Germinal center (tissue), 1 donor: ENCODE data around the gene CELF3.
"Not testable (repeated sequence)": the region's sequence is repeated elsewhere in the genome, so short reads cannot be mapped to it uniquely, and the experiment has no call there.

Source experiments
- DNase-seq: peaks from one replicate; pipeline ENCODE4 v3.0.0; 2012; ENCODE audit warnings: mixed read lengths, low spot score

Gene CELF3

GRCh38 chr1:151716771-151717631 is at the start of gene CELF3:
CELF3 (minus strand) TSS chr1:151716803; CDS start chr1:151716020, 783 bp downstream.
- peak; percentile 20 for DNase-seq

GRCh38 chr1:151763990-151764389 is 47.4 kb upstream of the CELF3 start:
- DNase-seq = no peak

GRCh38 chr1:151762941-151763921 is 46.6 kb upstream of the CELF3 start, which contains the start of gene MRPL9:
MRPL9 (minus strand) TSS chr1:151763496; CDS start chr1:151763479, 17 bp downstream.
- peak; percentile 91 for DNase-seq

- no peak for DNase-seq
Measured at GRCh38 chr1:151760597-151761385, 44.2 kb upstream of the CELF3 start.

GRCh38 chr1:151759241-151759640 is 42.6 kb upstream of the CELF3 start:
- no peak for DNase-seq

- no peak for DNase-seq
Measured at GRCh38 chr1:151756291-151756690, 39.7 kb upstream of the CELF3 start.

- no peak for DNase-seq
Measured at GRCh38 chr1:151741516-151741915, 24.9 kb upstream of the CELF3 start.

GRCh38 chr1:151739590-151740355 is 23.2 kb upstream of the CELF3 start:
- DNase-seq = no peak

GRCh38 chr1:151737479-151737878 is 20.9 kb upstream of the CELF3 start:
- DNase-seq = no peak

- DNase-seq = no peak
Measured at GRCh38 chr1:151737026-151737425, 20.4 kb upstream of the CELF3 start.

GRCh38 chr1:151733995-151734394 is 17.4 kb upstream of the CELF3 start:
- DNase-seq = not testable (repeated sequence)

GRCh38 chr1:151733126-151733525 is 16.5 kb upstream of the CELF3 start:
- DNase-seq = no peak

GRCh38 chr1:151729966-151730291 is 13.3 kb upstream of the CELF3 start:
- DNase-seq = no peak

- DNase-seq = no peak
Measured at GRCh38 chr1:151729157-151729965, 12.8 kb upstream of the CELF3 start.

- no peak for DNase-seq
Measured at GRCh38 chr1:151728151-151729054, 11.8 kb upstream of the CELF3 start.

- no peak for DNase-seq
Measured at GRCh38 chr1:151723726-151724370, 7.2 kb upstream of the CELF3 start.

GRCh38 chr1:151721788-151722510 is 5.3 kb upstream of the CELF3 start:
- DNase-seq = no peak
